OCI-LY1 (cell line): ENCODE data around the gene CARD14.

ENCODE experiments used
- EZH2 ChIP-seq: fragments of 200-600 bp; sonication (generic), shearing (Covaris generic); IDR thresholded peaks from 2 replicates; pipeline ENCODE4 v1.8.0; 2017; ENCODE audit warnings: borderline replicate concordance, mixed run types, mild to moderate bottlenecking, antibody characterized with exemption, low read length, moderate library complexity, mixed read lengths
- TF ChIP-seq, protein P1 (sequence below): fragments of 200-600 bp; sonication (generic), shearing (Covaris generic); IDR thresholded peaks from 2 replicates; pipeline ENCODE4 v1.5.1; 2017; ENCODE audit warnings: mild to moderate bottlenecking, antibody characterized with exemption, low read length, moderate library complexity, mixed read lengths

GRCh38 chr17:80187090-80187489, 17.3 kb downstream of the CARD14 start:
- TF ChIP-seq, protein P1, sequence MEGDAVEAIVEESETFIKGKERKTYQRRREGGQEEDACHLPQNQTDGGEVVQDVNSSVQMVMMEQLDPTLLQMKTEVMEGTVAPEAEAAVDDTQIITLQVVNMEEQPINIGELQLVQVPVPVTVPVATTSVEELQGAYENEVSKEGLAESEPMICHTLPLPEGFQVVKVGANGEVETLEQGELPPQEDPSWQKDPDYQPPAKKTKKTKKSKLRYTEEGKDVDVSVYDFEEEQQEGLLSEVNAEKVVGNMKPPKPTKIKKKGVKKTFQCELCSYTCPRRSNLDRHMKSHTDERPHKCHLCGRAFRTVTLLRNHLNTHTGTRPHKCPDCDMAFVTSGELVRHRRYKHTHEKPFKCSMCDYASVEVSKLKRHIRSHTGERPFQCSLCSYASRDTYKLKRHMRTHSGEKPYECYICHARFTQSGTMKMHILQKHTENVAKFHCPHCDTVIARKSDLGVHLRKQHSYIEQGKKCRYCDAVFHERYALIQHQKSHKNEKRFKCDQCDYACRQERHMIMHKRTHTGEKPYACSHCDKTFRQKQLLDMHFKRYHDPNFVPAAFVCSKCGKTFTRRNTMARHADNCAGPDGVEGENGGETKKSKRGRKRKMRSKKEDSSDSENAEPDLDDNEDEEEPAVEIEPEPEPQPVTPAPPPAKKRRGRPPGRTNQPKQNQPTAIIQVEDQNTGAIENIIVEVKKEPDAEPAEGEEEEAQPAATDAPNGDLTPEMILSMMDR, result no peak
- no peak for TF ChIP-seq EZH2
